RWPE2 (cell line): ENCODE measurements around the gene ATP5PB.

Source experiments
- ATAC-seq: fragments of 200-7000 bp; cut with Tn5 transposase; 3 replicates; pipeline ENCODE4 v1.9.1; 2021; ENCODE audit warnings: low read depth
- DNase-seq: peaks from one replicate; pipeline ENCODE4 v3.0.0-alpha.2; 2020; ENCODE audit warnings: low spot score
- H3K27ac ChIP-seq: fragments of 450-650 bp; 2 replicates; pipeline ENCODE4 v1.5.1; 2017; ENCODE audit warnings: mild to moderate bottlenecking; ENCODE audit not compliant: poor library complexity, severe bottlenecking
- H3K27me3 ChIP-seq: fragments of 250-450 bp; sonication (Bioruptor Pico); 2 replicates; pipeline ENCODE4 v1.5.1; 2021; ENCODE audit warnings: mild to moderate bottlenecking, moderate library complexity; ENCODE audit not compliant: insufficient read depth, poor library complexity, severe bottlenecking
- H3K36me3 ChIP-seq: fragments of 250-450 bp; sonication (Bioruptor Pico); 2 replicates; pipeline ENCODE4 v1.5.1; 2020; ENCODE audit warnings: low read depth, mild to moderate bottlenecking, moderate library complexity
- H3K4me1 ChIP-seq: fragments of 250-450 bp; sonication (Bioruptor Pico); 2 replicates; pipeline ENCODE4 v1.5.1; 2021; ENCODE audit warnings: mild to moderate bottlenecking, moderate library complexity; ENCODE audit not compliant: insufficient read depth, poor library complexity, severe bottlenecking
- H3K4me3 ChIP-seq: fragments of 250-450 bp; sonication (Bioruptor Pico); 2 replicates; pipeline ENCODE4 v1.5.1; 2021; ENCODE audit warnings: mild to moderate bottlenecking, moderate library complexity; ENCODE audit not compliant: severe bottlenecking
- H3K9me3 ChIP-seq: fragments of 250-450 bp; sonication (Bioruptor Pico); 2 replicates; pipeline ENCODE4 v1.5.1; 2021; ENCODE audit warnings: mild to moderate bottlenecking, moderate library complexity; ENCODE audit not compliant: severe bottlenecking
- TF ChIP-seq, protein P1 (sequence below): fragments of 450-650 bp; IDR thresholded peaks from one replicate; pipeline ENCODE4 v1.5.1; 2017; ENCODE audit warnings: mild to moderate bottlenecking, moderate library complexity; ENCODE audit not compliant: poor library complexity, severe bottlenecking

ATP5PB gene

DNA sequence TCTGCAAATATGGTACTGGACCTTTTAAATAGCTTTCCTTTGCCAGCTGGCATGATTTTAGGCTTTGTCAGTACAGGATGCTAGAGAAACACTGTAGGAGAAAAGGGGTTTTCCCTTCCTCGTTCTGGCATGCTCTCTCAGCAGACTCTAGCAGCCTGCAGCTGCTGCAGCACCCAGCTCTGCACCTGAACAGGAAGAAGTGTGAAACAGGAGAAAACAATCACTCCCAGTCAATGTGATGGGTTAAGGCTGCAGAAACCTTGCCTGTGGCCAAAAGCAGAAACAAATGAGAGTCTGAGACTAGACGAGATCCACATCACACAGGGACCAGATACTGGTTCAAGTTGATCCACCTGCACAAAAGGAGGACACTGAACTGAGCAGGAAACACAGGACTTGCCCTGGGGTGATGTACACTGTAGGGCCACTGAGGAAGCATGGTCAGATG is 42.9 kb upstream of the ATP5PB start:
- Histone ChIP-seq H3K27ac (no peak overlapping the region), H3K36me3 (no peaks in the 10 kb centered on the region), H3K4me3 (no peak overlapping the region), H3K27me3 (no peaks in the 10 kb centered on the region), H3K9me3 (no peaks in the 10 kb centered on the region), H3K4me1 (no peaks in the 10 kb centered on the region)
- DNase-seq, result no peak
- peak; percentile 66 for ATAC-seq
- TF ChIP-seq, protein P1, sequence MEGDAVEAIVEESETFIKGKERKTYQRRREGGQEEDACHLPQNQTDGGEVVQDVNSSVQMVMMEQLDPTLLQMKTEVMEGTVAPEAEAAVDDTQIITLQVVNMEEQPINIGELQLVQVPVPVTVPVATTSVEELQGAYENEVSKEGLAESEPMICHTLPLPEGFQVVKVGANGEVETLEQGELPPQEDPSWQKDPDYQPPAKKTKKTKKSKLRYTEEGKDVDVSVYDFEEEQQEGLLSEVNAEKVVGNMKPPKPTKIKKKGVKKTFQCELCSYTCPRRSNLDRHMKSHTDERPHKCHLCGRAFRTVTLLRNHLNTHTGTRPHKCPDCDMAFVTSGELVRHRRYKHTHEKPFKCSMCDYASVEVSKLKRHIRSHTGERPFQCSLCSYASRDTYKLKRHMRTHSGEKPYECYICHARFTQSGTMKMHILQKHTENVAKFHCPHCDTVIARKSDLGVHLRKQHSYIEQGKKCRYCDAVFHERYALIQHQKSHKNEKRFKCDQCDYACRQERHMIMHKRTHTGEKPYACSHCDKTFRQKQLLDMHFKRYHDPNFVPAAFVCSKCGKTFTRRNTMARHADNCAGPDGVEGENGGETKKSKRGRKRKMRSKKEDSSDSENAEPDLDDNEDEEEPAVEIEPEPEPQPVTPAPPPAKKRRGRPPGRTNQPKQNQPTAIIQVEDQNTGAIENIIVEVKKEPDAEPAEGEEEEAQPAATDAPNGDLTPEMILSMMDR, result no peak

DNA sequence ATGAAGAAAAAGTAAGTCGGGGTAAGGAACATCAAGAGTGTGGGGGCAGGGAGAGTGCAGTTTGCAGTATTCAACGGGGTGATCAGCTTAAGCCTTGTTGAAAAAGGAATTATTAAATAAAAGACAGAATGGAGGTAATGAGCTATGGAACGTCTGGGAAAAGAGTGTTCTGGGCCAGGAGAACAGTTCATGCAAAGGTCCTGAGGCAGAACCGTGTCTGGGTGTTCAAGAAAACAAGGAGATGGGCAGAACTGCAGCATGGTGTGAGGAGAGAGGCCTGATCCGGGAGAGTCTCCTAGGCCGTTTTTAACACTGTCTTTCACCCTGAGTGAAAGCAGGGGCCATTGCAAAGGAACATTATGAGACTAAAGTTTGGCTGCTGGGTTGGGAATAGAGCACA is 42.0 kb upstream of the ATP5PB start:
- no peaks in the 10 kb centered on the region for H3K9me3 ChIP-seq
- no peak for ATAC-seq
- H3K27me3 ChIP-seq, result no peaks in the 10 kb centered on the region
- no peak for DNase-seq
- no peak overlapping the region for H3K4me3 ChIP-seq
- H3K27ac ChIP-seq, result no peak overlapping the region
- no peaks in the 10 kb centered on the region for H3K4me1 ChIP-seq
- H3K36me3 ChIP-seq, result no peaks in the 10 kb centered on the region
- TF ChIP-seq, protein P1, result no peak

- Histone ChIP-seq H3K36me3 (no peaks in the 10 kb centered on the region), H3K4me3 (no peak overlapping the region), H3K27ac (no peak overlapping the region), H3K4me1 (no peaks in the 10 kb centered on the region), H3K27me3 (no peaks in the 10 kb centered on the region), H3K9me3 (no peaks in the 10 kb centered on the region)
- no peak for ATAC-seq
- no peak for DNase-seq
- TF ChIP-seq, protein P1, result no peak
Measured at GRCh38 chr1:111412839-111413238, 36.4 kb upstream of the ATP5PB start.

- H3K4me3 ChIP-seq, result no peak overlapping the region
- no peaks in the 10 kb centered on the region for H3K27me3 ChIP-seq
- H3K4me1 ChIP-seq, result no peaks in the 10 kb centered on the region
- TF ChIP-seq, protein P1, result no peak
- no peaks in the 10 kb centered on the region for H3K36me3 ChIP-seq
- ATAC-seq (no peak), DNase-seq (no peak)
- no peaks in the 10 kb centered on the region for H3K9me3 ChIP-seq
- no peak overlapping the region for H3K27ac ChIP-seq
Measured at GRCh38 chr1:111414756-111415155, 34.5 kb upstream of the ATP5PB start.

GRCh38 chr1:111415461-111415860 is 33.8 kb upstream of the ATP5PB start:
- H3K27me3 ChIP-seq, result no peaks in the 10 kb centered on the region
- ATAC-seq, result no peak
- no peak overlapping the region for H3K27ac ChIP-seq
- no peak overlapping the region for H3K4me3 ChIP-seq
- H3K36me3 ChIP-seq, result no peaks in the 10 kb centered on the region
- no peak for DNase-seq
- H3K9me3 ChIP-seq, result no peaks in the 10 kb centered on the region
- no peaks in the 10 kb centered on the region for H3K4me1 ChIP-seq
- TF ChIP-seq, protein P1, result no peak
